GM18861 (cell line): ENCODE measurements around the gene EWSR1.
"Not testable (repeated sequence)": the region's sequence is repeated elsewhere in the genome, so short reads cannot be mapped to it uniquely, and the experiment has no call there.

Source experiments
- ATAC-seq: cut with Tn5 transposase; IDR thresholded peaks from one replicate; pipeline ENCODE4 v1.9.1; 2021; ENCODE audit not compliant: unreplicated experiment

Gene EWSR1

DNA sequence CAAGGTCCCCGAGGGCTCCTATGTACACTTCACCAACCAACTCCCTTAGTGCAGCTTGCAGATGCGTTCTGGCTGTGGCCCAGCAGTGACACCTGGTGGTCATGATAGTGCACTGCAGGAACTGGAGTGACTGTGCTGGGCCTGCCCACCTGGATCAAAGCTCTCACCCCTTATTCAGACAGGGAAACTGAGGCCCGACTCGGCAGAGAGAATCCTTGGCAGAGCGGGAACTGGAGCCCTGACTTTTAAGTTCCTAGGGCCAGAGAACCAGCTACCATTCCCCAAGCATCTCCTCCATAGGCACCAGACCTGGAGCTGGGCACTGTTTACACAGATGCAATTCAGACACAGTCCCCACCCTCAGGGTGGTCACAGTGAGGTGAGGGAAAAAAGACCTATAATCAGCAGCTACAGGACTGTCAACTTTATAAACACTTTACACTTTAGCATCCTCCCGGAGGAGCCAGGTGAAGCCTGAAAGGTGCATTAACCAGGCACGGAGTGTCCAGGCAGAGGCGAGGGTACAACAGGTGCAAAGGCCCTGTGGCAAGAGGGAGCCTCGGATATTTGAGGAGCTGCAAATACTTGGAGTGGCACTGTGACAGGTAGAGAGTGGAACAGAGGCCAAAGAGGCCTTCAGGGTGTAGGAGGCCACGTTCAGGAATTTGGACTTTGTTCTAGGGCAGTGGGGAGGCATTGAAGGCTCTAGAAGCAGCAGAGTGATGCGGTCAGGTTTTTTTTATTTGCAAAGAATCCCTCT is 22.3 kb upstream of the EWSR1 start:
- peak; percentile 49 for ATAC-seq

DNA sequence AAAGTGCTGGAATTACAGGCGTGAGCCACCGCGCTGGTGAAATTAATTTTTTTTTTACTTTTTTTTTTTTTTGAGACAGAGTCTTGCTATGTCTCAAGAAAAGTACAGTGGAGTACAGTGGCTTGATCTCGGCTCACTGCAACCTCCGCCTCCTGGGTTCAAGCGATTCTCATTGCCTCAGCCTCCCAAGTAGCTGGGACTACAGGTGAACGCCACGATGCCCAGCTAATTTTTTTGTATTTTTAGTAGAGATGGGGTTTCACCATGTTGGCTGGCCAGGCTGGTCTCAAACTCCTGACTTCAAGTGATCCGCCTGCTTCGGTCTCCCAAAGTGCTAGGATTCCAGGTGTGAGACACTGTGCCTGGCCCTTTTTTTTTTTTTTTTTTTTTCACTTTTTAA is 20.2 kb upstream of the EWSR1 start:
- not testable (repeated sequence) for ATAC-seq

DNA sequence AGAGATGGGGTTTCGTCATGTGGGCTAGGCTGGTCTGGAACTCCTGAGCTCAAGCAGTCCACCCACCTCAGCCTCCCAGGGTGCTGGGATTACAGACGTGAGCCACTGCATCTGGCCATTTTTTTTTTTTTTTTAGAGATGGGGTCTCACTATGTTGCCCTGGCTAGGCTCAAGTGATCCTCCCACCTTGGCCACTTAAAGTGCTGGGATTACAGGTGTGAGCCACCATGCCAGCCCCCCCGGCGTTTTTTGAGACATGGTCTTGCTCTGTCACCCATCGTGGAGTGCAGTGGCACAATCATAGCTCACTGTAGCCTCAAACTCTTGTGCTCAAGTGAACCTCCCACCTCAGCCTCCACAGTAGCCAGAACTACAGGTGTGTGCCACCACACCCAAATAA is 16.8 kb upstream of the EWSR1 start:
- ATAC-seq: no peak

DNA sequence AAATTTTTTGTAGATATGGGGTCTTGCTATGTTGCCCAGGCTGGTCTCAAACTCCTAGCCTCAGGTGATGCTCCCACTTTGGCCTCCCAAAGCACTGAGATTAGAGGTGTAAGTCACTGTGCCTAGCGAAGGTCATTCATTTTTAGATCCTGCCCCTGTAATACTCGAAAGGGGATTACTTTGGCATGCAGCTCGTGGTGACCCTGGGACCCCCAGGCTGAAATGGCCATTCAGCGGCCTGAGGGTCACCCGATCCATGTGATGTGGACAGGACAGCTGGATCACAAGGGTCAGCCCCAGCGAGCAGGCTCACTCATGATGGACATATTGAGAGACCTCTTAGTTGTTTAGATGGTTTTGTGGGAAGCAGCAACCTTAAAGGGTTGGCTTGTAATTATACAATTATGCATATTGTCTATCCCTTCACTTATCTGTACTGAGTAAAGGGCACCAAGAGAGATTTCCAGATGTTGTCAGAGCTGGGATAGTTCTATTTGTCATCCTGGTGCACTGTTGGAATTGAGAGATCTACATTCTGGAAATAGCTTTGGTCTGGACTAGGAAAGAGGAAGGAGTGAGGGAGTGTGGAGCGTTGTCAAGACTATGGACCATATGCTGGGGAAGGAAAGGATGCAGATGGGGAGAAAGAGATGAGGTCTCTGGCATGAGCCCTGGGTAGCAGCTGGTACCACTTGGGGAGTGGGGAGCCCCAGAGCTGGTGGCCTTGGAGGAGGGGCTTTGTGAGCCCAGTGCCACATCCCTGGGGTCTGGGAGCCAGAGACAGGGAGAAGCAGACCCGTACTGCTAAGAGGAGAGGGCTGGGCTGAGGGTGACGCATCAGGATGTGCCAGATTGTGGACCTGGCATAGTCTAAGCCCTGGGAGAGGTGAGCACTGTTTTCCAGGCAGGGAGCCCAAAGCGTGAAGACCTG is 15.8 kb upstream of the EWSR1 start:
- ATAC-seq: no peak

DNA sequence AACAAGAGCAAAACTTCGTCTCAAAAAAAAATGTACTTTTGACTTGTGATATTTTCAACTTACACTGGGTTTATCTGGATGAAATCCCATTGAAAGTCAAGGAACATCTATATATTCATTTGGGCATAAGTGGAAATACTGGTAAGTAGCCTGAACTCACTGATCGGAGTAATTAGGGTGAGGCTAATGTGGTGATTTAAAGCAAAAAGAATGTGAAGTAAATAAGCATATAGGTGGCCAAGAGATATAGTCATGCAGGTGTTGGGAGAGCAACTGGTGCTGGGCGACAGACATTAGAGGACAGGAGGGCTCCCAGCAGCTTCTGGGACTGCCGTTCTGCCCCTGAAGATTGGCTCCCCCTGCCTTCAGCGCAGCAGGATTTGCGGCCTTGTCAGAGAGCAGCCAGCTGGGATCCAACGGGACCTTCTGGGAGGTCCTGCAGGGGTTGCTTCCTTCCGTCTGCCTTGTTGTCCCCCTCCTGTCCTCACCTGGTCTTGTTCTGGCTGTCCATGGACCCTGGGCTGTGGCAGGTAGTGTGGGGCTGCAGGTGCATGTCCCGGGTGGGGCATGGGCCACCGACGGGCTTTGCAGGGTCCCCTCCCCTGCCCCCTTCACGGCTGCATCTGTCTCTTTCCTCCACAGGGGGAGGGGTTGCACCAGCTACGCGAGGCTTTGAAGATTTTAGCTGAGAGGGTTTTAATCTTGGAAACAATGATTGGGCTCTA is 14.3 kb upstream of the EWSR1 start:
- no peak for ATAC-seq

GRCh38 chr22:29254286-29254660 is 13.8 kb upstream of the EWSR1 start:
- ATAC-seq: no peak

GRCh38 chr22:29255064-29255621 is 12.9 kb upstream of the EWSR1 start:
- ATAC-seq: no peak

GRCh38 chr22:29256606-29257325 is 11.3 kb upstream of the EWSR1 start:
- no peak for ATAC-seq

DNA sequence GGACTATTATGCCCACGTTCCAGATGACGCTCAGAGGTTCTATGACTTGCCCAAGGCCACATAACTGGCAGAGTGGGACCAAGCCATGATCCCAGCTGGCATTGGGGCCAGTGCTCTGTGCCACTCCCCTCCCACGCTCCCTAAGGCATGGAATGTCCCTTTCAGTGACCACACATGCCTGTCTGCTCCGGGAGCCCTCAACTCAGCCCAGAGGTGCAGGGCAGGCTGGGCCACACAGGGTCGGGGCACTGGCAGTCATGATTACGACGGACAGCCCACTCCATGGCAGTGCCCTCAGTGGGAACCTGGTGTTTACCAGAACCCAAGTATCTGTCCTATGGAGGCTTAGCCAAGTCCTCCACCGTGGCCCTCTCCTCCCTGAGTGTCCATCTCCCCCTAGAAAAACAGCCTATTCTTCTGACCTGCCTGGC is 10.3 kb upstream of the EWSR1 start:
- no peak for ATAC-seq

DNA sequence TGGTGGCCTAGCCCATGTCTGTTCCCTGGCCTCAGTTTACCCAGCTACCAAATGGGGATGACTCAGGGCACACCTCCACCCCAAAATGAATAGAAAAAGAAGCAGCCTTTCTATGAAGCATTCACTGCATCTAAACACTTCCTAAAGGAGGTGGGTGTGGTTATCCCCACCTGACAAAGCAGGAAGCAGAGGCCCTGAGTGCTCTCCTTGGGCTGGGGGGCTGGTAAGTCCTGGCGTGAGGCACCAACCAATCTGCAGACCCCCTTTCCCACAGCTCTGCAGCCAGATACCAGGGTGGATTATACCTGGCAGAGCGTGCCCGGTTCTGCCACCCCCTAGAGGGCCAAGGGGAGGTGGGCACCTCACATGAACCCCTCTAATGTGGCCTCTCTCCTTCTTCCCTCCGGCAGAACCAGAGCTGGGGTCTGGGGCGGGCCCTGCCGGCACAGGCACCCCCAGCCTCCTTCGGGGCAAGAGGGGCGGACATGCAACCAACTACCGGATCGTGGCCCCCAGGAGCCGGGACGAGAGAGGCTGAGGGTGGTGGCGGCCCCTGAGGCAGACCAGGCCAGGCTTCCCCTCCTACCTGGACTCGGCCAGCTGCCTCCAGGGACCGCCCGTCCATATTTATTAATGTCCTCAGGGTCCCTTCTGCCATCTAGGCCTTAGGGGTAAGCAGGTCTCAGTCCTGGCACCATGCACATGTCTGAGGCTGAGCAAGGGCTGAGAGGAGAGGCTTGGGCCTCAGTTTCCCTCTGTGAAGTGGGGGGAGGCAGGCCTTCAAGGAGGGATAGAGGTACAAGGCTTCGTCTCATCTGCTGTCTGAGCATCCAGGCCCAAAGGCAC is 9.4 kb upstream of the EWSR1 start:
- ATAC-seq: no peak

DNA sequence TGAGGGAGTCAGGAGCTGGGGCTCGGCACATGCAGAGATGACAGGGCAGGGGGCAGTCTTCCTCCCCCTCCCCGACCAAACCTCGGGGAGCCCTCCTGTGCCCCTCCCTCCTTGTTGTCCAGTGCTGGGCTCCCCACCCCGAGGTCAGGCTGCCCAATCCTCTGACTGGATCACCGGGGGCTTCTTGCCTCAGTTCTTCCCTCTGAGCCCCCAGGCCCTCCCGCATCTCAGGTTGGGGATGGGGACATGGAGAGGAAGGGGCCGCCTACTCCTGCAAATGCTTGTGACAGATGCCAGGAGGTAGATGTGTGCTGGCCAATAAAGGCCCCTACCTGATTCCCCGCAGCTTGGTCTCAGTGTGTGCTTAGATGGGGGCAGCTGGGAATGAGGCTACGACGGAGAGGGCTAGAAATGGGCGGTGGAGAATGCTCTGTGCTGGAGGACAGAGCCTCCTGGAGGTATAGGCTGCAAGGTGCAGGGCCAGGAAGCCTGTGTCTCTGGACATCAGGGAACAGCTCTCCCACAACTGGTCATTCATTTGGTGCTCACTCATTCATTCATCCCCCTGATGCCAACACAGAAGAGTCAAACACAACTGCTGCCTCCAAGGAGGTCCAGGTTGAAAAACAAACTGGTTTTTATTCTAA is 8.7 kb upstream of the EWSR1 start:
- ATAC-seq: no peak

GRCh38 chr22:29260031-29260560 is 8.0 kb upstream of the EWSR1 start:
- ATAC-seq: no peak

GRCh38 chr22:29260601-29261315 is 7.3 kb upstream of the EWSR1 start:
- no peak for ATAC-seq

- no peak for ATAC-seq
These were observed 4.2 kb upstream of the EWSR1 start for GRCh38 chr22:29263791-29264276.

- no peak for ATAC-seq
These were observed 2.8 kb upstream of the EWSR1 start for GRCh38 chr22:29265305-29265704.

DNA sequence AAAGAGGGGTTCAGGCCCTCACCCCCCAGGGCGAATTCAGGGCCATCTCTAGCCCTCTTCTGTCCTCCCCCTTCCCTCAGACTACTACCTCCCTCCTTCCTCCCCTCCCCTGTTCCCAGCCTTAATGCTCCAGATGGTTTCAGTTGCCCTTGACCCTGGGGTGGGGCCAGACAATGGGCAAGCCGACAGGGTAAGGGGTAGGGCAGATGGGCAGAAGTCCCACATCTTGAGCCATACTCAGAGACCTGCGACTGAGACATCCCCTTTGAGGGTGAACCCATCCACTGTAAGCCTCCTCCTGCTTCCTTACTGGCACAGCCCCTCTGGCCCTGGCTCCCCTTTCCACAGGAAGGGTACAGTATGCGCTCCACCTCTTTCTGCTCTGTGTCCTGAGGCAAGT is 2.1 kb upstream of the EWSR1 start:
- ATAC-seq: no peak

DNA sequence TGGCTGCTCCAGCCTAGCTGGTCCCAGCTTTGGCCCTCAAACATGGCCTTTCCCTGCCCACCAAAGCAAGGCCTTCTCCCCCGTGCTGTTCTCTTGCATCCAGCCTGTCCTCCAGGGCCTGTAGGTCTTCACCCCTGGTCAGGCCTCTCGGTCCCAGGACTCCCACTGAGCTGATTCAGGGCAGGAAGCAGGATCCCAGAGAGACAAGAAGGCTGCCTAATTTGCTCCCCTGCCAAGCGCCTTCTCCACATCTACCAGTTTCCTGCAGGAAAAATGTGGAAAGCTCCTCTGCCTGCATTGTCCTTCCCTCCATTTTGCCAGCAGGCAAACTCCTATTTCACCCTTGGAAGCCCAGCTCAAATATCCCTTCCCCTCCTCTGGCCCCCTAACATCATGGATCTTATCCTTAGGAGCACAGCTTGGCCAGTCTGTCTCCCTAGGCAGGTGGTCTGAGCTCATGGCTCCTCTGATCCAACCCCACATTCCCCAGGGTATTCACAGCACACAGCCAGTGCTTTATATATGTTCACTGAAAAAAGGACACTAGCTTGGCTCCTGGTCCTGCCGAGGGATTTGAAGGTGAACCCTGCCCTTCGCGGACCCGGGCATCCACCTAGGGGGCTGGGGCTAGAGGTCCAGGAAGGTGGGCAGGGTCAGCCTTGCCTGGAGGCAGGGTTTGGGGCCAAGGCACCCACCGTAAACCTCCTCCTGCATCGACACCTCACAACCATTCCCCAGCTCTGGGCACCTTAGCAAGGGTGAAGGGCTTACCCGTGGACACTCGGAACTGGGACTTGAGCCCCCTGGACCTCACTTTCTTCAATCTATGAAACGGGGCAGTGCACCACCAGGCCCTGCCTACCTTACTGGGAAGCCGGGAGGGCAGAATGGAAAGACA is 1.3 kb upstream of the EWSR1 start:
- ATAC-seq: no peak
